Urothelium cell line (cell line): ENCODE results near the gene IL12A.
A peak's percentile ranks its signal among the peaks of the same experiment; 100 is the strongest.

ENCODE experiments used
- DNase-seq: peaks from one replicate; pipeline ENCODE4 v3.0.0; 2011; ENCODE audit warnings: low spot score, mixed read lengths
- FAIRE-seq: peaks from 2 replicates; lab custom pipeline; 2011; peaks lifted over from hg19 to GRCh38; lab: Jason Lieb, UNC

The IL12A gene

DNA sequence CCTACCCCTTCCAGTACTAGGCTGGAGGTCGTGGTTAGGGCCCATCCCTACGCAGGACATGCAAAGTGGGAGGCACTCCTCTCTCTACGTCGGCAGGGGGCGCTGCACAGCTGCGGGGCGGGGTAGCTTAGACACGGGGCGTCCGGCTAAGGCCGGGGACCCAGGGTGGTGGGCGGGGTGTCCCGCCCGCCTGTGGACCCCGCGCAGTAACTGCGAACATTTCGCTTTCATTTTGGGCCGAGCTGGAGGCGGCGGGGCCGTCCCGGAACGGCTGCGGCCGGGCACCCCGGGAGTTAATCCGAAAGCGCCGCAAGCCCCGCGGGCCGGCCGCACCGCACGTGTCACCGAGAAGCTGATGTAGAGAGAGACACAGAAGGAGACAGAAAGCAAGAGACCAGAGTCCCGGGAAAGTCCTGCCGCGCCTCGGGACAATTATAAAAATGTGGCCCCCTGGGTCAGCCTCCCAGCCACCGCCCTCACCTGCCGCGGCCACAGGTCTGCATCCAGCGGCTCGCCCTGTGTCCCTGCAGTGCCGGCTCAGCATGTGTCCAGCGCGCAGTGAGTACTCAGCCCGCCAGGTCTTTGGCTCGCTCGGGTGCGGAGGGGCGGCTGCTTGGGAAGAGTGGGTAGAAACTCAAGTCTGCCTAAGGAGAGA lies at the start of gene IL12A:
Gene IL12A, plus strand, starts transcription at position 219 of the 655 bp plus-strand sequence.
- DNase-seq, result peak; percentile 79
- FAIRE-seq, result no peak

DNA sequence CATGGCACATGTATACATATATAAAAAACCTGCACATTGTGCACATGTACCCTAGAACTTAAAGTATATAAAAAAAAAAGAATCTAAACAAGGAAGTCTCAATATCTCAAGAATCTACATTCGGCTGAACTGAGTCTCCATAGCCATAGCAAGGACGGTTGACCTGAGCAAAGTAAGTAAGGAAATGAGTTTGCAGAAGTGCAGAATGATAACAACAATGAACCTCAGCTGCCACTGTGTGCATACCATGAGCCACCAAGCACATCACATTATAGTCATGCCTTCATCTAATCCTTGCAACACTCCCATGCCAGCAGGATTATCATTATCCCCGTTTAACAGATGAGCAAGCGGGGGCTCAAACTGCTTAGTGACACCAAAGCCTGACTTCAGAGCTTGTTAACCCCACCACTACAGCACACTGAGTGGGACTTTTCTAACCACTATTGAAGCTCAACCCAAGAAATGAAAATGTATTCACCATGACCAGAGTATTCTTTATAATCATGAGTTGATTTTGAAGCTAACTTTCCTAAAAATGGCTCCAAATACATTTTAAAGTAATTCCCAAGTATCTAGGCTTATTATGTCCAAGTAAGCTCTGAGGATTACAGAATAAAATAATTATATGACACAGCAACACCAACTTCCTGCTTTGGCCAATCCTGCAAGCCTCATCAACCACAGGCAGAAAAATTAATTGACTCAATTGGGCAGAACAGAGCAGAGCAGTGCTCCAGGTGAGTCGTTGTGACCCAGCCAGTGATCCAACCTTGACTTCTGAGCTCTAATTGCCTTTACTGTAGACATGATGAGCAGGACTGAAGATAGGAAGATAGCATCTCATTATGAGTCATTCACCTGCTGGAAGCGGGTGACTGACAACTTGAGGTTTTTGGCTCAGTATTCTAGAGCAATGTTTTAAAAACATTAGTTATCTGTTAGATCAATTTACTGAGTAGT lies 47.3 kb upstream of the IL12A start:
- DNase-seq (no peak), FAIRE-seq (no peak)

DNA sequence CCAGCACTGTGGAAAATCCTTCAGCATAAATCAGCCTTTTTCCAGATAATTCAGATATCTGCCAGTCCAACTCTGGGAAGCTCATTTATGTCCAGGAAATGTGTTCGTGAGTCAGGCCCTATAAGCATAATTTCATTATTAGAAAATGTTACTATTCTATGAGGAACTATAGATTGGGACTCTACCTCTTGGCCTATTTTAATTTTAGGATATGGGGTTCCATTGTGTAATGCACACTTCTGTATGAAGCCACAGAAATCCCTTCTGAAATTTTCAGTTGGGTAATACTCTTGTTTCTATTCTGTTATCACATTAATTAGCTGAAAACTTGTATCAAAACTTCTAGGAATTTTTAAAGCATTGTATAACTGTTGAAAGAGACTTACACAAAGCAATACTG lies 43.9 kb upstream of the IL12A start:
- no peak for DNase-seq
- FAIRE-seq, result no peak

DNA sequence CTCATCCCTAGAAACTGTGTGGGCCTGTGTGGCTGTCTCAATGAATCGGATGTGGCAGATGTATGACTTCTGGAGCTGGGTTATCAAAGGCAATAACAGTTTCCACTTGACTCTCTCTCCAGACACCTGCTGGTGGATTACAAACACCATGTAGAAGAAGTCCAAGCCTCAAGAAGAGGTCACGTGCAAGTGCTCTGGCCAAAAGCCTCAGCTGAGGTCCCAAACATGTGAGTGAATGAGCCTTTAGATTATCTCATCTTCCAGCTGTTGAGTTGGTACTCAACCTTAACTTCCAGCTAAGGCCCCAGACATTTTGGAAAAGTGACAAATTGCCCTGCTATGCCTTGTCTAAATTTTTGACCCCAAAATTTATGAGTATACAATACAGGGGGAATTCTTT lies 42.7 kb upstream of the IL12A start:
- FAIRE-seq (no peak), DNase-seq (no peak)

DNA sequence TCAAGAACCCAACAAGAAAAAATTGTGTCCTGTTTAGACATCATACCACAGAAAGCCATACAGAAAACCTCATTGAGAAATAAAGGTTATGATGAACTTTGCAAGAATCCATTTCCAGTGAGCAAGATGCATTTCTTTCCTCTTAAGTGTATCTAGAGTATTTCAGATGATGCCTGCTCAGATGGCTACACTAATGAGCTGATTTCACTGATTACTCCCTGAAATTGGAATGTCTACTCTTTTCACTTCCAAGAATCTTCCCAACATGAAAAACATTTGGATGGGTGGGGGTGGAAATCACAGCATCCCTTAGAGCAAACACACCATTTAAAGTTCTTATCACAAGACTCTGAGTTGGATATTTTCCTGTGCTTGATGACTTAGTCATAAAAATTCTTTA lies 41.4 kb upstream of the IL12A start:
- DNase-seq (no peak), FAIRE-seq (no peak)

DNA sequence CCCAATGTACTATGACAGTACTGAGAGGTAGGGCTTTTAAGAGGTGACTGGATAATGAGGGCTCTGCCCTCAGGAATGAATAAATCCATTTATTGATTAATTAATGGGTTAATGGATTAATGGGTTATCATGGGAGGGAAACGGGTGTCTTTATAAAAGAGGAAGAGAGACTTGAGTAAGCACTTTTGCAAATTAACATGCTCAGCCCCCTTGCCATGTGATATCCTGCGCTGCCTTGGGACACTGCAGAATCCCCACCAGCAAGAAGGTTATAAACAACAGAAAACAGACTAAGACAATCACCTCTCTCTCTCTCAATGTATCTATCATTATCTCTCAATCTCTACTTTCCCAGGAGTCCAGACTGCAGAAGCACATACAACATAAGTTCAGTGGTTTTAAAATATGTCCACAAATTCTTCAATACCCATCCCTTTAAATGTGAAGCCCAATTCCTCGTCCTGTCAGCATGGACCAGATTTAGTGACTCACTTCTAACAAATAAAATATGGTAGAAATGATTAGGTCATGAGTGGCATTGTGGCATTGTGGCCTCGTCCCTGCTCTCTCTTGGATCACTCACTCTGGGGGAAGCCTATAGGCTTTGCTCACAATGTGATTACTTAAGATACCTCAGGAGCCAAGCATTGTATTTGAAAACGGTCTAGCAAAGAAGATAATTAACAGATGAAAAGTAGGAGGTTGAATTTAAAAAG lies 40.0 kb upstream of the IL12A start:
- DNase-seq (no peak), FAIRE-seq (no peak)

DNA sequence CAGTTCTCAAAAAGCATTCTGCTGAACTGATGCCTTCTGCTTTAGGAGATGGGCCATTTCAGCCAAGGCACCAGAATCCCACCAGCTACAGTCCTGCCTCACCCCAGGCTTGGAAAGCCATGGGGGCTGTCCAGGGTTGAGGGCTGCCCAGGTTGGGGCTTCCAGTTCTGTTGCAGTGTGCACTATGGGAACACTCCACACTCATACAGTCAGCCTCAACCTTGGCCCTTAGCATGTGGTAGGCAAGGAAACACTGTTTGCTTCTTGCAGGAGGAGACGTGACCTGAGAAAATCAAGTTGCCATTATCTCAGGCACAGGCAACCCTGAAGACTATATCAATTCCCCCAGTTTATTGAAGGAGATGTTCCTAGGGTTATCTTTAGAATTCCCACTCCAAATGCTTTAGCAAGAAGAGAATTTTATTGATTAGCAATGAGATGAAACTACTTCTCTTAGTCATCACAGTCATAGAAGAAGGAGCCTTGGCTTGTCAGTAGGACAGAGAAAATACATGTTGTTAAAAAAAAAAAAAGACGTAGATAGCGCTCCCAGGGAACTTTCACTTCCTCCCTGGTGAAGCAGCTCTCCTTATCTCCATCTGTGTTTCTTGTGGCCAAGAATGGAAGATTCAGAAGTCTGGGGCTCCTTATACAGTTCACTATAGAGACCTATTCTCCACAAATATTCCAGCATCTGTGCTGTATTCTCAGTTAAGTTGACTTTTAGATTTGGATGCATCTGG lies 38.3 kb upstream of the IL12A start:
- FAIRE-seq, result no peak
- DNase-seq, result no peak

DNA sequence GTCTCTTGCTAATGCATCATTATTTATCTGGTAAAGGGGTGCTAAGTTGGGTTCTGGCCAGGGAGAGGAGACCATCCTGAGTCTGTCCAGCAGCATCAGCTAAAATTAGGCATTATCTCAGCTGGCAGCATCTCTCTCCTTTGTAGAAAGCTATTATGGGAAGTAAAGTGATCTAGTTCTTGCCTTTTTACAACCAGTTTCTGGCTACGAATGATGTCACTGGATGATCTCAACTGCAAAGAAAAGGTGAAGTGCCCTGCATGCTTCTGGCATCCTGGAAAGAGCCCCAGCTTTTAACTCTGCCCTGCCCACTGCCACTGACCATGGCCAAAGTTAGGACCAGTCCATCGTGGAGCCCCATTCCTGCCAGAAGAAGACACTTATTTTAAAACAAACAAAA lies 37.1 kb upstream of the IL12A start:
- FAIRE-seq (no peak), DNase-seq (no peak)

DNA sequence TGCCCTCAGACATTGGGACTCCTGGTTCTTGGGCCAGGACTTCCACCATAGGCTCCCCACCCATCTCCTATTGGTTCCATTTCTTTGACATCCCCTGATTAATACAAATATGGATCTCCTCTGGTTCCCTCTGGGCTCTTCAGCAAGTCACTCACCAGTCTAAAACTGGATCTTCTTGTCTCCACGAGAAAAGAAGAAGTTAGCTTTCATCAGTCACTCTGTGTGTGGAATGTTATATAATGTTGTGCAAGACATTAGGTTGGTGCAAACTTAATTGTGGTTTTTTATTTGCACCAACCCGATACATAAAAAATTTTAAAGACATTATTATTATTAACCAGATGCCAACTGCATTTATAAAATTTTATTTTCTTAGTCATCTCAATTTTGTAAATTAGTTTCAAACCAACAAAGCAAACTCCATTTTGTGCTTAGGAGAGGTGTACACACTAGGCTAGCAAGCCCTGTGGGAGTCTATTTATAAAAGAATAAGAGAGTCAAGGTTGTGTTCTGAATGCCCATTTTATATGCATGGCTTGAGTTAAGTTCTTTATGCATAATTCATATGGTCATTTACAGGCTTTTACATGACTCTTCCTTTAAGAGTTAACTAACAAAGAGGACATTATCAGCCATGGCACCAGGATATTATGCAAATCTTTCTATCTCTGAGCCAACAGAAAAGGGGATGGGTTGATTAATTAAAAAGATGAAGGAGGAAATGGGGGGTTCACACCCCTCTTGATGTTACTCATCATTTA lies 35.1 kb upstream of the IL12A start:
- no peak for DNase-seq
- FAIRE-seq, result no peak

DNA sequence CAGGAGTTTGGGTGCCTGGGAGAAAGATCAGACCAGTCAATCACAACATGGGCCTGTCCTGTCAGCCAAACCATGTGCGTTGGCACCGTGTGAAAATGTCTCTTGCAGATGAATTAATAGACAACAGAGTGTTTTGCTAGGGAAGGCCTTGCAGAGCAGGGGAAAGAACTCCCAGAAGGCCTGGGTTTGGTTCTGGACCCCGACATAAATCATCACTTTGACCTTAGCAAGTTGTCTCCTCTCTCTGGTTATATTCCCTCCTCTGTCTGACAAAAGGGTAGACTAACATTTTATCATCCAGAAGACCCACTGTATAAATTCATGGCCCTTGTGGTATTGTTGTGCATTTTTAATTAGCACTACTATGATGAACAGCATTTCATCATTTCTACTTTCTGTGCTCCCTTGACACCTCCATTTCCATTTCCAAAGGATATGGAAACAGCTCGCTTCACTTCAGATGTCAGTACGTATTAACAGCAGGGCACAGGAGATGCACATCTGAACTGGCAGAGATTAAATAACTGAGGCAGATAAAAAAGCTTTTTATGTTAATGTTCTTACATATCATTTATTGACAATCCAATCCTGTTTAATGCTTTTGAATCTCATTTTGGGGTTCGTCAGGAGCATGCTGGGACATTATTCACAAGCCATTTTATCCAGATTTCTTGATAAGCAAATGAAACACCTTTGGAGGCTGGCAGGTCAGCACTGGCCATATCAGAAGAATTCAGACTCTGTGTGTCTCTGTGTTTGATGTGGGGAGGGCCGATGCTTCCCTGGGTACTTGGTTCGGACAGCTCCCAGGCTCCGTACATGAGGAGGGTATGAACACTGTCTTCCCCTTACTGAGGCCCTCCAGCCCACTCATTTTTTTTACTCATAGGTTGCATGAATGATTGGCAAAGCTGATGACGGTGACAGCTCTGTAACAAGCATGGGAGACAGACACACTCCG lies 28.2 kb upstream of the IL12A start:
- DNase-seq (no peak), FAIRE-seq (no peak)

DNA sequence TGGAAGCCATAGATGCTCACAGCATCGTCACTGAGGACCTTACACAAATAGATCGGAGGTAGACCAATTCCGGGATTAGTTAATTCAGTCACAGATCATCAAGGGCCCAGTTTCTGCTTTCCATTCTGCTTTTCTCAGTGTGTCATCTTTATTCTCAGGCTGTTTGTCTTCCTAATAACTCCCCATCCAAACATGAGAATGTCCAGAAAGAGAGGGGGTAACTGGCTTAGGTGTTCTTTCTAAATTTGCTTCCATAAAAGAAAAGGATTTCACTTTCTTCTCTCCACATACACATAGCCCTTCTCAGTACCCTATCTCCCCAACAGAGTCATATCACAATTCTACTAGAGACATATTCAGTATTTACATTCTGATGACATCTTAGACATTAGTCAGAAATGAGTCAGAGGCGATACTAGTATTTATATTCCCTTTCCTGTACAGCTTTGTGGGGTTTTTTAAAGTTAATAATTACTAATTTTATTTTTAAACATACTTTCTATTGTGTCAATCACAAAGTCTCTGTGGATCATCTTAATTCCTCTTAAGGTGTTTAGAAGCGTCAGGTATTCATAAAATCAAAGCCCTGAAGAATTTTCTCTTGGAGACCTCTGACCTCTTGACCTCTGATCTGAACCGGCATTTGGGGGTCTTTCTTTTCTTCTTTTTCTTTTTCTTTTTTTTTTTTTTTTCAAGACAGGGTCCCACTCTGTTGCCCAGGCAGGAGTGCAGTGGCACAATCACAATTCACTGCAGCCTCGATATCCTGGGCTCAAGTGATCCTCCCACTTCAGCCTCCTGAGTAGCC lies 24.3 kb upstream of the IL12A start:
- no peak for FAIRE-seq
- peak; percentile 23 for DNase-seq

DNA sequence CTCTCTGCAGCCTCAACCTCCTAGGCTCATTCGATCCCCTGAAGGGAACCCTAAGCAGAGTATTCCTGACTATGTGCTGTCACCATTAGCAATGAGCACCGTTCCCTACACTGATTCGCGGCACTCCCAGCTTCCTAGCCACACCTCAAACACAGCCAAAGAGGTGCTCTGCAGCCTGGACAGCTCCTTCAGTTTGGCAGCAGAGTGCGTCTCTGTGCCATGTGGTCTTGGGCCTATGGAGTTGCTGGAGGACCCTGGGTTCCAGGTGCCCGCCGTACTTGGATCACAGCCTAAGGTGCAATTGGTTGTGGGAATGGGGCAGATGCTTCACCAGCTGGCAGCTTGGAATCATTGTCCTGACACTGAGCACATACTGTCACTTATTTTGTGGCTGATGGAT lies 17.3 kb upstream of the IL12A start:
- DNase-seq (no peak), FAIRE-seq (no peak)

DNA sequence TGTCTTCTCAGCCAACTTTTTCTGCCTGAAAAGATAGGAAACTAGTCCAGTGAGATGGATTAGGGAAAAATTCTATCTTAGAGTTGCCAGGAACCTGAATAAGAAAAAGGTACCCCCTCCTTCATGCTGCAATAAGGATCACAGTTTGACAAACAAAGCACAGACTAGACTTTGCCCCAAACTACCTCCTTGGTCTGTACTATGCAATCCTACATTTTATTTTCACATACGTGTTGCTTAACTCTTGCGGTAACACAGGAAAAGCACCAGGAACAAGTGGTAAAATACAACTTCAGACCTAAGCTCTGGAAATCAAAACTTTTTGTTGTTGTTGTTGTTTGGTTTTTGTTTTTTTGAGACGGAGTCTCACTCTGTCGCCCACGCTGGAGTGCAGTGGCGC lies 11.3 kb upstream of the IL12A start:
- FAIRE-seq (no peak), DNase-seq (no peak)

DNA sequence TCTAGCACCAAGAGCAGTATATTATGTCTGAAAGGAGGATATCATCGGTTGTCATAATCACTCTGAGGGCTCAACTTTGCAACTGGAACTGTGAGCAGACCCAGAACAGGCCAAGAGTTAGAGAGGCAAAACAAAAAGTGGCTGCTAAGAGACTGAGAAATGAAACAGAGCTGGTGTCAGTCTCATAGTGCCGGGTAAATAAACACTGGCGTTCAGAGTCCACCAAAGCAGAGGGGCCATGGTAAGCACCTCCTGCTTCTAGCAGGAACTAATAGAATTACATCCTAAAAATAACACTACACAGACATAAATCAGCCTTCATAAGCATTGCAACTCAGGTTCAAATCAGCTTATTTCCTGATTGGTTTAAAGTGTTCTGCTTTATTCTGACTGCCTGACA lies 10.3 kb upstream of the IL12A start:
- FAIRE-seq, result no peak

DNA sequence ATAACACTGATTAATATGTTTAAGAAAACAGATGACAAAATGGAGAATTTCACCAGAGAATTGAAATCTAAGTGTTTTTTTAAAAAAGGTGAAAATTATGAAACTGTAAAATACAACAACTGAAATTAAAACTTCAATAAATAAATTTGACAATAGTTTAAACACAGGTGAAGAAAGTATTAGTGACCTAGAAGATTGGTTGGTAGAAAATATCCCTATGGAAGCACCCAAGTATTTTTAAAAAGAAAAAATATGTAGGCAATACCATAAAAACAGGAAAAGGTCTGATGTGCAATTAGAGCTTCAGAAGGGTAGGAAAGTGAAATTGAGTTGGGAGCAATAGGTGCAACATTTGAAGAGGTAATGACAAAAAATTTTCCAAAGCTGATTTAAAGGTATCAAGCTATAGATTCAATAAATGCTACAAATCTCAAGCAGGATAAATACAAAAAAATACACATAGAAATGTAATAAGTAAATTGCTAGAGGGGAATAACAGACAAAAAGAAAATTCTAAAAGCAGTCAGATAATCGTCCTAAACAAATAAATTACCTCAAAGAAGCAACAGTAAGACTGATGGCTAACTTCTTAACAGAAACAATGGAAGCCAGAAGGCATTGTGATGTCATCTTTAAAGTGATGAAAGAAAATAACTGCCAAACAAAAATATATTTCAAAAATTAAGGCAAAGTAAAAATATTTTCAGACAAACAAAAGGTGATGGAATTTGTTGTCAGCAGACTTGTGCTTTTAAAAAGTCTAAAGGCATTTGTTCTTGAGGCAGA lies 9.5 kb upstream of the IL12A start:
- DNase-seq (no peak), FAIRE-seq (no peak)

More for the DNA sequence above, 10.3 kb upstream of the IL12A start:
- DNase-seq, result no peak

DNA sequence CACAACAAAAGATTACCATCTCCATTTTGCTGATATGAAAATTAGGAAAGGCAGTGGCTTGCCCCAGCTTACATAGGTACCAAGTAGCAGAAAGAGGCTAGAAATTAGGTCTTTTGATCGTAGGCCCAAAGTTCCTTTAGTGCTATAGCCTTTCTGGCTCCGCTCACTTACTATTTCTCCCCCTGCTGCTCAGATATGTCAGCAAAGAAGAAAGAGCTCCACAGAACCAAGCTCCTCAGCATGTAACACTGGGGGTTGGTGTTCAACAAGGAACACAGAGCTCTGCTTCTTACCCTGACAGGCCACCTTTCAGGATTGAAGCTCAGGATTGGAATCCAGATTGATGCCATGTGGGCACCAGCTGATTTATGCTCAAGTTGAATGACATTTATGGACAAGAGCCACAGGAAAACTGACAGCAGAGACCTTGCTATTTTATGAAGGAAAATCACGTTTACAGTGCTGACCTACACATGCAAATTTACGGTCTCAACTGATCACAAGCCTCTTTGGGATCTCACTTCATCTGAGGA lies 6.1 kb upstream of the IL12A start:
- FAIRE-seq, result no peak
- DNase-seq, result no peak

DNA sequence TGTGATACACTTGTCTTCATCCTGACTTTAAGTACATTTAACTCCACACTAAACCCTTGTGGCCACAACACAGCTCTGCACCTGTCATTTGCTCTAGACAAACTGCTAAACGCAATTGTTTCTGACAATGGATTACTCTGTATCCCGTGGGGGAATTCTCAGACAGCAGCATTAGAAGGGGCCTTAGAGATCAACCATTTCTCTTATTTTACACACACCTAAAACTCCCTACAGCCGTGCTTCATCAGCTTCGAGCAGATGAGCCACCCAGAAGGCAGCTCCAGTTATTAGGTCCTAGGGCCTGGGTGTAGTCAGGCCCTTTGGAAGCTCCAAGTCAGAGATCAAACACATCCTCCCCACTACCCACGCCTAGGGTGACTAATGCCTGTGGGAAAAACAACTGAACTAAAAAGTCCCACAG lies 1.3 kb upstream of the IL12A start:
- no peak for DNase-seq
- no peak for FAIRE-seq
